Caki2 (cell line): ENCODE results near the gene KSR1. TPM values are rescaled to one million over a fixed set of nuclear protein-coding genes. Genes with fewer than 3 reads are reported as not detected.

Experiments used
- DNase-seq: peaks from one replicate; pipeline ENCODE4 v3.0.0-alpha.2; 2015; ENCODE audit warnings: low read depth
- in situ Hi-C: cut with HindIII; loops from 2 replicates; pipeline ENCODE4 v1.10.0; 2016; ENCODE audit warnings: low sequenced_read_pairs, low pct_unique_long_range_greater_than_20kb, mixed read lengths
- total RNA-seq: library from RNA; depleted of rRNA; stranded (reverse); fragments of >200 nt; shearing (Covaris generic); gene quantifications from 2 replicates; pipeline ENCODE4 v1.2.3, GENCODE V29; 2014; ENCODE audit warnings: low replicate concordance

Gene KSR1
- total RNA-seq, 1 experiment from 2014 or later = 0.51 TPM

GRCh38 chr17:27577884-27578717 is 121.9 kb downstream of the KSR1 start:
- DNase-seq = no peak
- in situ Hi-C loops = no loop called here

- no peak for DNase-seq
- in situ Hi-C loops = no loop called here
These were observed 122.5 kb downstream of the KSR1 start for GRCh38 chr17:27578718-27579085.

- in situ Hi-C loops = no loop called here
- no peak for DNase-seq
These were observed 123.1 kb downstream of the KSR1 start for GRCh38 chr17:27579304-27579703.

- in situ Hi-C loops = no loop called here
- no peak for DNase-seq
These were observed 123.7 kb downstream of the KSR1 start for GRCh38 chr17:27579897-27580321.

- in situ Hi-C loops = no loop called here
- DNase-seq = no peak
These were observed 124.8 kb downstream of the KSR1 start for GRCh38 chr17:27581016-27581415.

- in situ Hi-C loops = no loop called here
- DNase-seq = no peak
These were observed 126.4 kb downstream of the KSR1 start for GRCh38 chr17:27582696-27583095.

- in situ Hi-C loops = no loop called here
- no peak for DNase-seq
These were observed 129.0 kb downstream of the KSR1 start for GRCh38 chr17:27585153-27585681.

GRCh38 chr17:27585792-27586191 is 129.5 kb downstream of the KSR1 start:
- in situ Hi-C loops = no loop called here
- no peak for DNase-seq

- in situ Hi-C loops = no loop called here
- no peak for DNase-seq
These were observed 130.0 kb downstream of the KSR1 start for GRCh38 chr17:27586203-27586721.

GRCh38 chr17:27588354-27588753 is 132.1 kb downstream of the KSR1 start:
- no peak for DNase-seq
- in situ Hi-C loops = no loop called here

GRCh38 chr17:27590864-27591263 is 134.6 kb downstream of the KSR1 start:
- in situ Hi-C loops = no loop called here
- no peak for DNase-seq

GRCh38 chr17:27591986-27592385 is 135.7 kb downstream of the KSR1 start:
- in situ Hi-C loops = no loop called here
- DNase-seq = no peak

- DNase-seq = no peak
- in situ Hi-C loops = no loop called here
These were observed 137.1 kb downstream of the KSR1 start for GRCh38 chr17:27593232-27593856.

- in situ Hi-C loops = no loop called here
- no peak for DNase-seq
These were observed 137.6 kb downstream of the KSR1 start for GRCh38 chr17:27593857-27594255.

- in situ Hi-C loops = no loop called here
- no peak for DNase-seq
These were observed 139.0 kb downstream of the KSR1 start for GRCh38 chr17:27595208-27595607.

- in situ Hi-C loops = no loop called here
- DNase-seq = no peak
These were observed 139.8 kb downstream of the KSR1 start for GRCh38 chr17:27596096-27596495.

GRCh38 chr17:27596566-27597187 is 140.4 kb downstream of the KSR1 start:
- no peak for DNase-seq
- in situ Hi-C loops = no loop called here

- DNase-seq = no peak
- in situ Hi-C loops = no loop called here
These were observed 140.9 kb downstream of the KSR1 start for GRCh38 chr17:27597188-27597580.

GRCh38 chr17:27597783-27598320 is 141.6 kb downstream of the KSR1 start:
- DNase-seq = no peak
- in situ Hi-C loops = no loop called here
